ENCODE data around the gene ARPC1A.
"Not testable (repeated sequence)": the region's sequence is repeated elsewhere in the genome, so short reads cannot be mapped to it uniquely, and the experiment has no call there.

ARPC1A gene

GRCh38 chr7:99325592-99326407, at the start of gene ARPC1A:
Gene ARPC1A, plus strand, starts transcription at chr7:99325898. Its CDS starts 7,456 bp downstream, at chr7:99333354.
- peak; percentile 78 to 90 for DNase-seq (ENCODE audit: extremely low read depth in 1 of 2, low read depth in 1 of 2)

DNA sequence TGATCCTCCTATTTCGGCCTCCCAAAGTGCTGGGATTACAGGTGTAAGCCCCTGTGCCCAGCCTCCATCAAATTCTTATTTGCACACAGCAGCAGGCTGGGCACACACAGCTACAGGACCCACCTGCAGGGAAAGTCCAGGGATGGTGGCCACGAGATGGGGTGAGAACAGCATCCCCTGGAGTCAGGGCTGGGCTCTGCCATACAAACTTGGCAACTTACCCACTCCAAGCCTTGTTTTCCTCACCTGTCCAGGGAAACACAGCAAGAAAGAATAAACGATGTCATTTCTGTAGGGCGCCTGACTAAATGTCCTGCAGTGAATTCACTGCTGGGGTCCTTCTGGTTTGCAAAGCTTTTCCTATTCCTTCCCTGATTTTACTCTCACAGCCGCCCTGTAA, 47.5 kb upstream of the ARPC1A start:
- no peak for DNase-seq (ENCODE audit: extremely low read depth in 1 of 2, low read depth in 1 of 2)

GRCh38 chr7:99284165-99284564, 41.5 kb upstream of the ARPC1A start:
- not testable (repeated sequence) for DNase-seq (ENCODE audit: extremely low read depth in 1 of 2, low read depth in 1 of 2)

DNA sequence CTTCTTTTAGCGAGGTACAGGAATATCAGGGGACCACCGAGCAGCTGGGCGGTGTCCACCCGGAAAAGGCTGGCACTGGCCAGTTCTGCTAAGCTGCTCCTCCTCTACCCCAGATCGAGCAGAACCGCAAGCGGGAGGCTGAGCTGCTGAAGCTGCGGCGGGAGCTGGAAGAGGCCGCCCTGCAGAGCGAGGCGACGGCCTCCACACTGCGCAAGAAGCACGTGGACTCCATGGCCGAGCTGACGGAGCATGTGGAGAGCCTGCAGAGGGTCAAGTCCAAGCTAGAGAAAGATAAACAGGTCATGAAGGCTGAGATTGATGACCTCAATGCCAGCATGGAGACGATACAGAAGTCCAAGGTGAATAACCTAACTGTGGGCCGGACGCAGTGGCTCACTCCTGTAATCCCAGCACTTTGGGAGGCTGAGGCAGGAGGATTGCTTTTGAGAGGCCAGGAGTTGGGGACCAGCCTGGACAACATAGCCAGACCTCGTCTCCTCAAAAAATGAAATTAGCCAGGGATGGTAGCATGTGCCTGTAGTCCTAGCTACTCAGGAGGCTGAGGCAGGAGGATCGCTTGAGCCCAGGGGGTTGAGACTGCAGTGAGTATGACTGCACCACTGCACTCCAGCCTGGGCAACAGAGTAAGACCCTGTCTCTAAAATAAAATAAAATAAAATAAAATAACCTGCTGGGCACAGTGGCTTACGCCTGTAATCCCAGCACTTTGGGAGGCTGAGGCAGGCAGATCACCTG, 37.7 kb upstream of the ARPC1A start:
- DNase-seq (ENCODE audit: extremely low read depth in 1 of 2, low read depth in 1 of 2) = no peak

DNA sequence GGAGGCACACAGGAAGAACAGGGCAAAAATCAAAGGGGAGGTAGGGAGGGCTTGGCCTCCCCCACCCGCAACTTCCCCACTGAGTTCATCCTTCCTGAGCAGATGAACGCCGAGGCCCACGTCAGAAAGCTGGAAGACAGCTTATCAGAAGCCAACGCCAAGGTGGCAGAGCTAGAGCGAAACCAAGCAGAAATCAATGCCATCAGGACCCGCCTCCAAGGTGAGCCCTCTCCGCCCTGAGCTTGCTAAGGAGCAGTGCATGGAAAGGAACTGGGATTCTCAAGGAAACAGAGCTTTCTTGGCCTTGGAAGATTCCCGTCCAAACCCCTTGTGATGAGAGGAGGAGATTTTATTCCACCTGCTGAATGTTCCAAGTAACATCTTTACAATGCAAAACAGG, 36.5 kb upstream of the ARPC1A start:
- DNase-seq (ENCODE audit: extremely low read depth in 1 of 2, low read depth in 1 of 2) = no peak

DNA sequence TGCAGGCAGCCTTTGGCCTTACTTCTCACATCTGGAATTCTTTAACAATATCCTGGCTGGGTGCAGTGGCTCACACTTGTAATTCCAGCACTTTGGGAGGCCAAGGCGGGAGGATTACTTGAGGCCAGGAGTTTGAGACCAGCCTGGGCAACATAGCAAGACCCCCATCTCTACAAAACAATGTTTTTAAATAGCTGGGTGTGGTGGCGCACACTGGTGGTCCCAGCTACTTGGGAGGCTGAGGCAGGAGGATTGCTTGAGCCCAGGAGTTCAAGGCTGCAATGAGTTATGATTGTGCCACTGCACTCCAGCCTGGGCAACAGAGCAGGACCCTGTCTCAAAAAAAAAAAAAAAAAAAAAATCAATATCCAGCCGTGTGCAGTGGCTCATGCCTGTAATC, 35.5 kb upstream of the ARPC1A start:
- DNase-seq (ENCODE audit: extremely low read depth in 1 of 2, low read depth in 1 of 2) = not testable (repeated sequence)

DNA sequence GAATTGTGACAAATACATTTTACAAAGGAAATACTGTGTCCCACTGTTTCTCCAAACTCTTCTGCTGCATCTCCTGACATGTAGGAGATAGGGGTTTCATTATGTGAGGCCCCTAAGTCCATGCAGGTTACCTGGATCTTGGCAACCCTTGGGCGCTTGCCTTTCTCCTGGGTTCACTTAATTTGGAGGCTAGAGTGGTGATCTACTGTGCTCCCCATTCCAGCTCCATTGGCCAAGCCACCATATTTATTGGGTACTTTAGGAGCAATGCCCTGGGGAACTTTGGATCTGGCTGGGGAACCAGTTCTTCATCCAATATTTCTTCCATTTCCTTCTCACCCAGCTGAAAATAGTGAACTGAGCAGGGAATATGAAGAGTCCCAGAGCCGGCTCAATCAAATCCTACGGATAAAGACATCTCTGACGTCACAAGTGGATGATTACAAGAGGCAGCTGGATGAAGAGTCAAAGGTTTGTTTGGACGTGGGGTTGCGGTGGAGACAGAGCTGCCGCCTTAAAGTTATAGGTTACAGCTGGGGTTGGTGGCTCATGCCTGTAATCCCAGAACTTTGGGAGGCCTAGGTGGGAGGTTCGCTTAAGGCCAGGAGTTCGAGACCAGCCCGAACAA, 34.6 kb upstream of the ARPC1A start:
- no peak for DNase-seq (ENCODE audit: extremely low read depth in 1 of 2, low read depth in 1 of 2)

DNA sequence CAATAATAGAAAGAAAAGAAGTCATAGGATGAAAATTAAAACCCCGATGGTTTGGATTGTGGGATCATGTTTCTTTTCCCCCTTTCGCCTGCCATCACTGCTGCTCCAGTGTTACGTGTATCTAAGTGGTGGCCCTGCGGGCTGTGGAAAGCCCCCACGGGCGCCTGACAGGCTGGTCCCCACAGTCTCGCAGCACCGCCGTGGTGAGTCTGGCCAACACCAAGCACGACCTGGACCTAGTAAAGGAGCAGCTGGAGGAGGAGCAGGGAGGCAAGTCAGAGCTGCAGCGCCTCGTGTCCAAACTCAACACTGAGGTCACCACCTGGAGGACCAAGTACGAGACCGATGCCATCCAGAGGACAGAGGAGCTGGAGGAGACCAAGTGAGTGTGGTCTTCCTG, 33.6 kb upstream of the ARPC1A start:
- no peak for DNase-seq (ENCODE audit: extremely low read depth in 1 of 2, low read depth in 1 of 2)

GRCh38 chr7:99293167-99293566, 32.5 kb upstream of the ARPC1A start:
- no peak for DNase-seq (ENCODE audit: extremely low read depth in 1 of 2, low read depth in 1 of 2)

DNA sequence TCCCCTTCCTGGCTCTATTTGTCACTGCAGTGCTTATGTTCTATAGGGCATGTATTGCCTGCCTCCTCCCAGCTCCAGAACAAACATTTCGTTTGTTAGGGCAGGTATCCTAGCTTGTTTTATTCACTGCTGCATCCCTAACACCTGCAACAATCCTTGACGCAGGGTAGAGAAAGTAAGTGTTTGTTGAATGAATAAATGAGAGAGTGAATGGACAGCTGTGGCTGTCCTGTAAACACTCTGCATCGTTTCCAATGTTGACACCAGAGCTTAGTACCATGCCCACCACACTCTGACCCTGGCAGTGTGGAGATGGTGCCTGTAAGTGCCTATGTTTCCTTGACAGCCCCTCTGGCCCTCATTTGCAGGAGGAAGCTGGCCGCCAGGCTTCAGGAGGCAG, 32.0 kb upstream of the ARPC1A start:
- no peak for DNase-seq (ENCODE audit: extremely low read depth in 1 of 2, low read depth in 1 of 2)

GRCh38 chr7:99296471-99296870, 29.2 kb upstream of the ARPC1A start:
- DNase-seq (ENCODE audit: extremely low read depth in 1 of 2, low read depth in 1 of 2) = no peak

GRCh38 chr7:99301496-99301895, 24.2 kb upstream of the ARPC1A start:
- DNase-seq (ENCODE audit: extremely low read depth in 1 of 2, low read depth in 1 of 2) = no peak

GRCh38 chr7:99305473-99306260, 20.0 kb upstream of the ARPC1A start:
- no peak for DNase-seq (ENCODE audit: extremely low read depth in 1 of 2, low read depth in 1 of 2)

GRCh38 chr7:99308461-99309074, 17.1 kb upstream of the ARPC1A start:
- peak in 1 of 2 donors; percentile 34 for DNase-seq (ENCODE audit: extremely low read depth in 1 of 2, low read depth in 1 of 2)

DNA sequence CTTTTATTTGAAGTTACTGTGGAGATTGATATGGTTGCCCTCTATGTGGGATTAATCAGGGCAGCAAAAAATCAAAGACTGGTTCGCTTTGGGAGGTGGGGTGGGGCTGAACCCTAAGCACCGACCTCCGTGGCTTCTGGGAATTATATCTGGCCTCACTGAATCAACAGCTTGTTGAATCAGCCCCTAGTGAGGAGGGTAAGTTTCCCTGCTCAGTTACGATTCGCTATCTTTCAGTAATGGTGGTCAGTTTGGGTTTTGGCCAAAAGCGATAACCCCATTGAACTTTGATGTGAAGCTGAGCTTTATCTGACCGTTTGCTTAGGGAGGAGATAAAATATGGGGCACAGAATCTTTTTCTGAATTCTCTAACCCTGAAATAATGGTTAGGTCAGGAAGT, 16.6 kb upstream of the ARPC1A start:
- DNase-seq (ENCODE audit: extremely low read depth in 1 of 2, low read depth in 1 of 2) = no peak

DNA sequence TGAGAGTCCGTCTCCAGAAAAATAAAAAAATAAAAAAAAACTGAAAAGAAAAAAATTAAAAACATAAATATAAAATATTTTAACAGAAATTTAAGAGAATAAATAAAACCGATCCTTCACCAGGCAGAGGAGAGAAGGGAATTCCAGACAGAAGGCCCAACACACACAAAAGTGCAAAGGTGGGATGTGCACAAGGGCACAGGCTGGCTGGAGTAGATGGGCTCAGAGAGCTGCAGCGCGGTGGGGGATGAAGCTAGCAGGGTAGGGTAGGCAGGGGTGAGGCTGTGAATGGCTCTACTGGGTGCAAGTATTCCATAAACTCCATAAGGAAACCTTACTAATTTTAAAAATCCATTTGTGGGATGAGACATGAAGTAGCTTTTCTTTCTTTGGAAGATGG, 15.7 kb upstream of the ARPC1A start:
- no peak for DNase-seq (ENCODE audit: extremely low read depth in 1 of 2, low read depth in 1 of 2)

DNA sequence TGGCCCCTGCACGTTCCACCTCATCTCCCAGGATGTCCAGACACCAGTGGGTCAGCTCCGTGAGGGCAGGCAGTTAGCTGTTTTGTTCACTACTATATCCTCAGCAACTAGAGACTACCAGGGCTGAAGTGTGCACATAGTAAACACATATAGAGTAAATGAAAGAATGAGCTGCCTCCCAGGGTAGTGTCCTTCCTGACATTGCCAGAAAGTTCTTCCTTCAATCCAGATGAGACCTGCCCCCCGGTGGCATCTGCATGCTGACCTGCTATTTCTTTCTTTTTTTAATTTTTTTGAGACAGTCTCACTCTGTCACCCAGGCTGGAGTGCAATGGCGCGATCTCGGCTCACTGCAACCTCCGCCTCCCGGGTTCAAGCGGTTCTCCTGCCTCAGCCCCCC, 14.0 kb upstream of the ARPC1A start:
- no peak for DNase-seq (ENCODE audit: extremely low read depth in 1 of 2, low read depth in 1 of 2)

GRCh38 chr7:99312316-99313203, 13.1 kb upstream of the ARPC1A start:
- peak in 1 of 2 donors; percentile 47 for DNase-seq (ENCODE audit: extremely low read depth in 1 of 2, low read depth in 1 of 2)

DNA sequence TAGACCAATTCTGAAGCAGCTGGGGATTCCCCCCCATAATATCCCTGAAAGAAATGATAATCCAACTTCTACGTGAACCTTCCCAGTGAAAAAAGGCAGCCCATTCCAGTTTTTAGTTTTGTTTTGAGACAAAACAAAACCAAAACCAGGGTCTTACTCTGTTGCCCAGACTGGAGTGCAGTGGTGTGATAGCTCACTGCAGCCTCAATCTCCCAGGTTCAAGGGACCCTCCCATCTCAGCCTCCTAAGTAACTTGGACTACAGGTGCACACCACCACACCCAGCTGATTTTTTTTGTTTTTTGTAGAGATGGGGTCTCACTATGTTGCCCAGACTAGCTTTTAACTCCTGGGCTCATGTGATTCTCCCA, 12.5 kb upstream of the ARPC1A start:
- no peak for DNase-seq (ENCODE audit: extremely low read depth in 1 of 2, low read depth in 1 of 2)

- peak in 1 of 2 donors; percentile 34 for DNase-seq (ENCODE audit: extremely low read depth in 1 of 2, low read depth in 1 of 2)
Measured at GRCh38 chr7:99314504-99314903, 11.2 kb upstream of the ARPC1A start.
